K562 (cell line): ENCODE data around the gene MRGPRF. TPM values are rescaled to one million over a fixed set of nuclear protein-coding genes. Genes with fewer than 3 reads are reported as not detected.

ENCODE experiments used
- ADNP ChIP-seq: fragments of 200-800 bp; sonication (Bioruptor generic); IDR thresholded peaks from 2 replicates; pipeline ENCODE4 v1.6.1; 2016; ENCODE audit warnings: missing genetic modification characterization, missing compliant biosample characterization
- CBX2 ChIP-seq: fragments of 200-600 bp; sonication (generic); IDR thresholded peaks from one replicate; pipeline ENCODE4 v1.6.1; 2012; ENCODE audit warnings: mild to moderate bottlenecking, low read length, inconsistent platforms; ENCODE audit not compliant: insufficient read depth, poor library complexity, severe bottlenecking
- FOXM1 ChIP-seq, 2 experiments: fragments of 450-650 bp in 1 of 2; sonication (generic) in 1 of 2; formaldehyde crosslinking in 1 of 2; IDR thresholded peaks; 2 replicates each; pipeline versions ENCODE4 v1.6.1 to v1.9.0; 2017 to 2022; ENCODE audit warnings: low read depth in 2 of 2, mild to moderate bottlenecking in 2 of 2, missing genetic modification reagents in 1 of 2, moderate library complexity in 1 of 2
- FOXP1 ChIP-seq: sonication (generic); formaldehyde crosslinking; IDR thresholded peaks from 2 replicates; pipeline ENCODE4 v1.8.0; 2022; ENCODE audit warnings: mild to moderate bottlenecking, missing genetic modification reagents
- IRF2 ChIP-seq: sonication (generic); formaldehyde crosslinking; IDR thresholded peaks from 2 replicates; pipeline ENCODE4 v1.8.1; 2022; ENCODE audit warnings: mild to moderate bottlenecking, missing genetic modification reagents
- KDM1A ChIP-seq, 2 experiments: fragments of 450-650 bp; IDR thresholded peaks; 2 replicates each; pipeline ENCODE4 v1.6.1; 2016; ENCODE audit warnings: mild to moderate bottlenecking in 2 of 2
- KLF1 ChIP-seq: fragments of 450-650 bp; IDR thresholded peaks from 2 replicates; pipeline ENCODE4 v1.6.1; 2016; ENCODE audit warnings: missing genetic modification characterization, missing compliant biosample characterization
- MITF ChIP-seq: IDR thresholded peaks from 2 replicates; pipeline ENCODE4 v1.6.1; 2014; ENCODE audit warnings: antibody characterized with exemption
- MLX ChIP-seq, 2 experiments: fragments of 450-650 bp in 1 of 2; sonication (generic) in 1 of 2; formaldehyde crosslinking; conservative IDR thresholded peaks; 2 replicates each; pipeline versions ENCODE4 v1.4.0 to v1.8.1; 2020 to 2022; ENCODE audit warnings: mild to moderate bottlenecking in 1 of 2, missing genetic modification reagents in 1 of 2
- PHB ChIP-seq: fragments of 250-450 bp; sonication (Bioruptor Pico); IDR thresholded peaks from 2 replicates; pipeline ENCODE4 v1.5.0; 2021
- TAF9B ChIP-seq: fragments of 450-650 bp; IDR thresholded peaks from 2 replicates; pipeline ENCODE4 v1.6.1; 2018; ENCODE audit warnings: mild to moderate bottlenecking; ENCODE audit not compliant: partially characterized antibody
- TARDBP ChIP-seq: fragments of 450-650 bp; IDR thresholded peaks from 2 replicates; pipeline ENCODE4 v1.6.1; 2016
- TCF3 ChIP-seq: sonication (generic); formaldehyde crosslinking; IDR thresholded peaks from 2 replicates; pipeline ENCODE4 v1.4.0; 2020; ENCODE audit warnings: mild to moderate bottlenecking, missing genetic modification reagents
- ZBTB1 ChIP-seq: sonication (generic); formaldehyde crosslinking; IDR thresholded peaks from 2 replicates; pipeline ENCODE4 v1.8.1; 2023; ENCODE audit warnings: missing genetic modification reagents, low read depth, mild to moderate bottlenecking, borderline replicate concordance
- ZBTB49 ChIP-seq: sonication (generic); formaldehyde crosslinking; IDR thresholded peaks from 2 replicates; pipeline ENCODE4 v1.8.0; 2022; ENCODE audit warnings: missing genetic modification reagents, mild to moderate bottlenecking, borderline replicate concordance
- ZFX ChIP-seq: sonication (generic); formaldehyde crosslinking; IDR thresholded peaks from 2 replicates; pipeline ENCODE4 v1.8.0; 2022; ENCODE audit warnings: mild to moderate bottlenecking, missing genetic modification reagents, moderate library complexity
- ZKSCAN8 ChIP-seq: fragments of 200-800 bp; sonication (Bioruptor generic); IDR thresholded peaks from 2 replicates; pipeline ENCODE4 v1.6.1; 2016; ENCODE audit warnings: missing genetic modification characterization, missing compliant biosample characterization
- ZNF175 ChIP-seq: fragments of 200-800 bp; sonication (Bioruptor generic); IDR thresholded peaks from 2 replicates; pipeline ENCODE4 v1.6.1; 2016; ENCODE audit warnings: low read depth, mild to moderate bottlenecking, missing genetic modification characterization, missing compliant biosample characterization
- ZNF217 ChIP-seq: sonication (generic); formaldehyde crosslinking; IDR thresholded peaks from 2 replicates; pipeline ENCODE4 v1.8.0; 2022; ENCODE audit warnings: mild to moderate bottlenecking, missing genetic modification reagents
- ZNF224 ChIP-seq: sonication (generic); formaldehyde crosslinking; IDR thresholded peaks from 2 replicates; pipeline ENCODE4 v1.8.0; 2022; ENCODE audit warnings: mild to moderate bottlenecking, missing genetic modification reagents
- ZNF311 ChIP-seq: fragments of 250-450 bp; sonication (Bioruptor Pico); IDR thresholded peaks from 2 replicates; pipeline ENCODE4 v1.4.0; 2020; ENCODE audit warnings: mild to moderate bottlenecking, moderate library complexity
- ZNF449 ChIP-seq: fragments of 250-450 bp; sonication (Bioruptor Pico); IDR thresholded peaks from 2 replicates; pipeline ENCODE4 v1.8.0; 2022; ENCODE audit warnings: moderate library complexity, mild to moderate bottlenecking, inconsistent platforms
- polyA plus RNA-seq, 8 experiments: library from polyadenylated mRNA; depleted of rRNA in 4 of 8; stranded (reverse) in 5 of 8; unstranded in 3 of 8; fragments of >200 nt; fragmentation: Nextera tagmentation in 2 of 8; fragmentation: Illumina TruSeq in 1 of 8; extraction: Ambion mirVana in 2 of 8; extraction: Trizol in 1 of 8; gene quantifications; 2 replicates each; pipeline versions ENCODE4 v1.2.1 to v1.2.3, GENCODE V29; 2011 to 2014; ENCODE audit warnings: inconsistent platforms in 1 of 8, missing spikeins in 1 of 8
- total RNA-seq, 7 experiments: library from RNA; depleted of rRNA in 6 of 7; stranded (reverse); fragments of >200 nt in 6 of 7; fragmentation: Illumina TruSeq in 2 of 7; extraction: Trizol in 2 of 7; gene quantifications; 2 replicates each; pipeline versions ENCODE4 v1.2.1 to v1.2.3, GENCODE V29; 2011 to 2021; ENCODE audit warnings: low replicate concordance in 1 of 7

MRGPRF gene
- total and polyA plus RNA-seq, 9 of the 15 experiments (the other 6 are each of a cell fraction or from before 2014, with no cell fraction given): not detected

GRCh38 chr11:68974421-68975194 lies 38.4 kb downstream of the MRGPRF start (continued):
- no peak for TF ChIP-seq CBX2
- TF ChIP-seq FOXP1 (CRISPR knock-in tag): no peak
- TF ChIP-seq ZNF449 (CRISPR knock-in tag): no peak
- TF ChIP-seq TARDBP: no peak
- no peak for TF ChIP-seq KLF1 (tag)
- TF ChIP-seq MITF: no peak
- TF ChIP-seq MLX (CRISPR knock-in tag; conservative IDR thresholded peaks at IDR 0.05): no peak
- no peak for TF ChIP-seq ZBTB49
- no peak for TF ChIP-seq ZNF175 (CRISPR knock-in tag)
- no peak for TF ChIP-seq TCF3 (CRISPR knock-in tag)
- TF ChIP-seq ZBTB1 (CRISPR knock-in tag): no peak
- no peak for TF ChIP-seq IRF2 (CRISPR knock-in tag)
- TF ChIP-seq FOXM1 (IDR thresholded peaks at IDR 0.05; ENCODE audit: low read depth): no peak
- TF ChIP-seq FOXM1 (CRISPR knock-in tag; IDR thresholded peaks at IDR 0.05; ENCODE audit: low read depth): no peak
- no peak for TF ChIP-seq PHB (CRISPR knock-in tag)
- TF ChIP-seq ZKSCAN8: no peak
- no peak for TF ChIP-seq TAF9B
- TF ChIP-seq ADNP (tag): no peak
- no peak for TF ChIP-seq KDM1A (IDR thresholded peaks at IDR 0.05)
- TF ChIP-seq ZNF217 (CRISPR knock-in tag): no peak
- TF ChIP-seq ZNF224: no peak
- no peak for TF ChIP-seq ZNF311 (CRISPR knock-in tag)
- no peak for TF ChIP-seq ZFX (CRISPR knock-in tag)
